C4-2B (cell line): ENCODE data around the gene MAGI2.

Source experiments
- H3K27ac ChIP-seq: fragments of 450-650 bp; 2 replicates; pipeline ENCODE4 v1.5.1; 2017
- CTCF ChIP-seq: fragments of 450-650 bp; conservative IDR thresholded peaks from 2 replicates; pipeline ENCODE4 v1.5.1; 2017; ENCODE audit warnings: mild to moderate bottlenecking
- ZFX ChIP-seq: fragments of 450-650 bp; IDR thresholded peaks from 2 replicates; pipeline ENCODE4 v1.6.1; 2017

MAGI2 gene

DNA sequence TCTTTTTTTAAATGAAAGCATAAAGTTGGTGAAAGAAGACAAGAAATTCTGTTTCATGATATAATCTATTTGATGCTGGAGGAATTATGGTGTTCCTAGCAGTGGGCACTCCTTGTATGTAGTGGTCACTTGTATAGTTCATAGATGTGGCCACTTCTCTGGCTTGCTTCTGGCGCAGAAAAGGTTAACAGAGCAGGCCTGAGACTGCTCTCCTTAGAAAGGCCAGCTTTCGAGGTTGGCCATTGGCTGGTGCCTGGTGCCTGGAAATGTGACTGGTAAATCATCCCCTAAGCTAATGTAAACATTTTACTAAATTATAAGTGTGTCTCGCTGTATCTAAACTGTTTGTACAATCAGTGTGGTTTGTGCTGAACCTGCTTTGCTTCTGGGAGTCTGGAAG lies 1378.8 kb downstream of the MAGI2 start:
- no peak overlapping the region for H3K27ac ChIP-seq
- TF ChIP-seq CTCF (no peak), ZFX (no peak)

DNA sequence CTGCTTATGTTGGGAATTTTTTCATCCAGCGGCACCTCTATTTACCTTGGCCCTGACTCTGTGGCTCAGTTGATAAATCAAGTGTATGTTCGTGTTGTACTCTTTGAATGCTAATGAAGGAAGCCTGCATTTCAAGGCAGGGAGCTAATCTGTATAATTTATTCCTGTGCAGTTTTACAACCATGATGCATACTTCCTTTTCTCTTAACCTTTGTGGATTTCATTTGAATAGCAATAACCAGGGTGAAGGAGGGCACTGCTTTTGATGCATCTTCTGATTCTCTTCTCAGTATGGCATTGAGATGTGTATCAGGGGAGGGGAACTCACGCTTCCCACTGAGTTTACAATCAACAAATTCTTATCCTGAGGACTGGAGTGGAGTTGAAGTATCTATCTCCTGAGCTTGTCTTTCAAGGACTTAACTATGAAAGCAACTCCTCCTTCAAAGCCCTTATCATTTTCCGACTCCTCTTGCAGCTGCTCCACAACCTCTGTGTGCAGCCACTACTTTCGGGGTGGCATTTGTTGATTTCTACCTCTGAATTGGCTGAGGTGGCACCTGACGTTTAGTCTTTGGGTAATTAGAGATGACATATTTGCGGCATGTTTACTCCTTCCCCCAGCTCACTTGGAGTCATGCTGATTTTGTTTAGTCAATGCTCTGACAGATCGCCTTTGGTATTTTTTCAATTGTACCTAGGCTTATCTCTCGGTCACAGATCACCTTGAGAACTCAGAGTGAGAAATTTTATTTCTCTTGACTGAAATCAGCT lies 1379.7 kb downstream of the MAGI2 start:
- TF ChIP-seq ZFX (no peak), CTCF (no peak)
- H3K27ac ChIP-seq = no peak overlapping the region

DNA sequence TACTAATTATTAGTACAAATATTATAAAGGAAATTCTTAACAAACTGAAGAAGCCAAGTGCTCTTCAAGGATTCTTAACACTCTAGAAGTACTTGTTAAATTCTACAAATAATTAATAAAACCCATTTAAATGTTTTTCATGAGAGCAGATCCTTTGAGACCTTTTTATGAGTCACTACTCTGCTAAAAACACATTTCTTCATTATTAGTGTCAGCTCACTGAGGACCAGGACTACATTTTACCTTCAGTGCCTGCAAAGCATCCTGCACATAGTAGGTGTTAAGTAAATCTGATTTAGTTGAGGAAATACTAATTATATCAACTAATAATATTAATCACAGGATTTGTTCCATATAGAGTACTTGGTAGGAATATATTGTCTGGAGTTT lies 1381.3 kb downstream of the MAGI2 start:
- TF ChIP-seq ZFX (no peak), CTCF (no peak)
- H3K27ac ChIP-seq = no peak overlapping the region

DNA sequence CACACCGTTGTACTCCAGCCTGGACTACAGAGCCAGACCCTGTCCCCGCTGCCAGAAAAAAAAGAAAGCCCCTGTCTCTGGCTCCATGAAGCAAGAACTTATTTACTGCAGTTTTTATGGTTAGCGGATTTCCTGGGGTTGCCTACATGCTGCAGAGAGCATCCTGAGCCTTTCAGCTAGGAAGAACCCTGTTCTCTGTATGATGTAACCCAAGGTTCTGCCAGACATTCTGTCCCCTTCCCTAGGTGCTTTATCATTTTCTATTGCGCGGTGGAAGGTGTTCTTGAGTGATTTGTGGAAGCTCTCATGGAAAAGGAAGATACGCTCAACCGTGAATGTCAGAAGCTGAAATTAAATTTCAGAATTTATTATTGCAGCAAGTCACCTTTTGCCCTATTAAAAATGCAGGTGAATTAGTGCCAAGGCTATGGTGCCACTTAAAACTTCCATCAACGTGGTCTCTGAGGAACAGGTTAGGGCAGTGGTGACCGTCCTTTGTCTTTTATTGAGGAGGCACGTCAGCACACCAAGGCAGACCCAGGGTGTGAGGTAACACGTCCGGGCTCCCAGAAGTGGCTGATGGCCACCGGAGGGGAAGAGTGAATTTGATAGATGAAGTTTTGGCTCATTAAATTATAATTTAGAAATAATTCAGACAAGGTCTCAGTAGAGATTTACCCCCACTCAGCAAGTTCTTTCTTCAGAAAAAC lies 1381.8 kb downstream of the MAGI2 start:
- TF ChIP-seq CTCF = no peak
- no peak for TF ChIP-seq ZFX
- no peak overlapping the region for H3K27ac ChIP-seq

GRCh38 chr7:78066599-78066998 lies 1386.9 kb downstream of the MAGI2 start:
- no peak overlapping the region for H3K27ac ChIP-seq
- TF ChIP-seq ZFX = no peak
- no peak for TF ChIP-seq CTCF

DNA sequence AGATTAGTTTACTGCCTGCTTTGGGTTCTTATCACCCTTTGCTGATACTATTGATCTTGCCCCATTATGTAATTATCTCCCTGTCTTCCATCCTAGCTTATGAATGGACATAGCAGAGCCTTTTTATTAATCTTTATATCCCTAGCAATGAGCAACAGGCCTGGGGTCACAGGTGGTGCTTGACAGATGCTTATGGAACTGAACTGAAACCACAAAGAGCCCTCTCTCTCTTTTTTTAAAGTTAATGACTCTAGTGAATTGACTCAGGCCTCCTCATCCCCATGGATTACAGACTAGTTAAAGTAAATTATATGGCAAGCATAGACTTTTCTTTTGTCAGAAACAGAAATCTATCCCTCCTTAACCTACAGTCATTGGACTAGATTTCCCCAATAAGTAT lies 1389.7 kb downstream of the MAGI2 start:
- TF ChIP-seq ZFX (no peak), CTCF (no peak)
- no peak overlapping the region for H3K27ac ChIP-seq

- no peak for TF ChIP-seq CTCF
- TF ChIP-seq ZFX = no peak
- no peak overlapping the region for H3K27ac ChIP-seq
Measured at GRCh38 chr7:78062214-78062613, 1391.3 kb downstream of the MAGI2 start.
